Measurements from ENCODE around the gene MYO1D.

MYO1D gene

GRCh38 chr17:32863559-32863958, 13.4 kb downstream of the MYO1D start:
- TF ChIP-seq, protein P1, sequence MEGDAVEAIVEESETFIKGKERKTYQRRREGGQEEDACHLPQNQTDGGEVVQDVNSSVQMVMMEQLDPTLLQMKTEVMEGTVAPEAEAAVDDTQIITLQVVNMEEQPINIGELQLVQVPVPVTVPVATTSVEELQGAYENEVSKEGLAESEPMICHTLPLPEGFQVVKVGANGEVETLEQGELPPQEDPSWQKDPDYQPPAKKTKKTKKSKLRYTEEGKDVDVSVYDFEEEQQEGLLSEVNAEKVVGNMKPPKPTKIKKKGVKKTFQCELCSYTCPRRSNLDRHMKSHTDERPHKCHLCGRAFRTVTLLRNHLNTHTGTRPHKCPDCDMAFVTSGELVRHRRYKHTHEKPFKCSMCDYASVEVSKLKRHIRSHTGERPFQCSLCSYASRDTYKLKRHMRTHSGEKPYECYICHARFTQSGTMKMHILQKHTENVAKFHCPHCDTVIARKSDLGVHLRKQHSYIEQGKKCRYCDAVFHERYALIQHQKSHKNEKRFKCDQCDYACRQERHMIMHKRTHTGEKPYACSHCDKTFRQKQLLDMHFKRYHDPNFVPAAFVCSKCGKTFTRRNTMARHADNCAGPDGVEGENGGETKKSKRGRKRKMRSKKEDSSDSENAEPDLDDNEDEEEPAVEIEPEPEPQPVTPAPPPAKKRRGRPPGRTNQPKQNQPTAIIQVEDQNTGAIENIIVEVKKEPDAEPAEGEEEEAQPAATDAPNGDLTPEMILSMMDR (IDR thresholded peaks at IDR 0.05; ENCODE audit: low read depth, low read length): no peak
- in situ Hi-C loops (cut with HindIII; ENCODE audit: low sequenced_read_pairs): no loop called here
- no peak overlapping the region for H3K4me3 ChIP-seq (ENCODE audit: low read depth, low read length)
- no peak for DNase-seq (ENCODE audit: low read depth, low spot score)

GRCh38 chr17:32862940-32863339, 14.0 kb downstream of the MYO1D start:
- TF ChIP-seq, protein P1 (IDR thresholded peaks at IDR 0.05; ENCODE audit: low read depth, low read length): no peak
- in situ Hi-C loops (cut with HindIII; ENCODE audit: low sequenced_read_pairs): no loop called here
- DNase-seq (ENCODE audit: low read depth, low spot score): no peak
- no peak overlapping the region for H3K4me3 ChIP-seq (ENCODE audit: low read depth, low read length)

- DNase-seq (ENCODE audit: low read depth, low spot score): no peak
- in situ Hi-C loops (cut with HindIII; ENCODE audit: low sequenced_read_pairs): no loop called here
- no peak overlapping the region for H3K4me3 ChIP-seq (ENCODE audit: low read depth, low read length)
- TF ChIP-seq, protein P1 (IDR thresholded peaks at IDR 0.05; ENCODE audit: low read depth, low read length): no peak
Observed at GRCh38 chr17:32861981-32862380, 14.9 kb downstream of the MYO1D start.

DNA sequence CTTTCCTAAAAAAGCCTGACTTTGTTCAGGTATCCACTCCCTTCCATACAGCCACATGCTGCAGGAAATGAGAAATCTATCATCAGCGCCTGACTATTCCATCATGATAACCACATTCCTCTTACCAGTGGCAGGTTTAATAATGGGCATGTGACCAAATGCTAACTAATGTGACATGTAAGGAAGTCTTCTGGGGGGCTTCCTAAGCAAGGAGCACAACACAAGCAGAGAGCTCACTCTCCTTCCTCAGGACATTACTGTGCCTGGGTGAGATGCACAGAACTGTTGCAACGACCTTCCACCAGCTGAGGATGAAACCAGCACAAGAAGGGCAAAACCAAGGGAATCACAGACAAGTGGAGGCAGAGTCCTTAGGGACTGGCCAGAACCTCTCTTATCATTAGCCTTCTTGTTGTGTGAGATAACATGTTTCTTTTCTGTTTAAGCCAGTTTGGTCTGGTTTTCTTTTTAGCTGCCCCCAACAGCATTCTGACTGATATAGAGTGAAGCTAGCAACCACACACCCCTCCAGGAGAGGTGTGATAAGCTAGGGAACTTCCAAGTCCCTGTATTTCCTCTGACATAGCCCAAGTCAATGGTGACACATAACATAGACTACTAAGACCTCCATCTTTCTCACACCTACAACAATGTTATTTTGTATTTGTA, 16.9 kb downstream of the MYO1D start:
- no peak for DNase-seq (ENCODE audit: low read depth, low spot score)
- no peak overlapping the region for H3K4me3 ChIP-seq (ENCODE audit: low read depth, low read length)
- TF ChIP-seq, protein P1 (IDR thresholded peaks at IDR 0.05; ENCODE audit: low read depth, low read length): no peak
- in situ Hi-C loops (cut with HindIII; ENCODE audit: low sequenced_read_pairs): no loop called here

GRCh38 chr17:32855620-32856019, 21.3 kb downstream of the MYO1D start:
- no peak for DNase-seq (ENCODE audit: low read depth, low spot score)
- in situ Hi-C loops (cut with HindIII; ENCODE audit: low sequenced_read_pairs): no loop called here
- TF ChIP-seq, protein P1 (IDR thresholded peaks at IDR 0.05; ENCODE audit: low read depth, low read length): no peak

DNA sequence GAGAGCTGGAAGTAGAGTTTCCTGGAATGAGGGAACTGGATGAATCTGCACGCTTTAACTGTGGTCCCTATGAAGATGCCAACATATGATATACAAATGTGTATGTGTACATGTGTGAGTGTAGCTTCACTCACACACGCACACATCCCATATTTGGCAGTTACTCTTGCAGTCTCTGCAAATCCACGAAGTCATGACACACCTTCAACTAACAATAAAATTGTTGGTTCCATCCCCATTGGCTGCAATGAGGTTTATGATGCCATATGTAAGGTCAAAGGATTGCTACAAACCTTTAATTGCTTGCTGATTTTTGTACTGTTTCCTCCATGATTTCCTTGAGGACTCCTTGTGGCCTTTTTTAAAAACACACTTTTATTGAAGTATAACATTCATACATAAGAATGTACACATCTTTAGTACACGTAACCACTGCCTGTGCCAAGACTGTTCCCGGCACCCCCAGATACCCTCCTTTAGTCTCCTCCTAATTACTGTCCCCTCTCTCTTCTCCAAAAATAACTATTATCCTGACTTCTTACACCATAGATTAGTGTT, 22.0 kb downstream of the MYO1D start:
- H3K4me3 ChIP-seq (ENCODE audit: low read depth, low read length): no peak overlapping the region
- in situ Hi-C loops (cut with HindIII; ENCODE audit: low sequenced_read_pairs): no loop called here
- no peak for DNase-seq (ENCODE audit: low read depth, low spot score)
- TF ChIP-seq, protein P1 (IDR thresholded peaks at IDR 0.05; ENCODE audit: low read depth, low read length): no peak

More at GRCh38 chr17:32855620-32856019, 21.3 kb downstream of the MYO1D start:
- no peak overlapping the region for H3K4me3 ChIP-seq (ENCODE audit: low read depth, low read length)

Measured in astrocyte of the spinal cord (primary cell).